GM12801 (cell line): ENCODE data around the gene OR12D1.

Experiments
- CTCF ChIP-seq: IDR thresholded peaks from one replicate; pipeline ENCODE4 v1.5.1; 2011; ENCODE audit warnings: control low read depth; ENCODE audit not compliant: insufficient read length; ENCODE audit errors: extremely low read depth

Gene OR12D1

DNA sequence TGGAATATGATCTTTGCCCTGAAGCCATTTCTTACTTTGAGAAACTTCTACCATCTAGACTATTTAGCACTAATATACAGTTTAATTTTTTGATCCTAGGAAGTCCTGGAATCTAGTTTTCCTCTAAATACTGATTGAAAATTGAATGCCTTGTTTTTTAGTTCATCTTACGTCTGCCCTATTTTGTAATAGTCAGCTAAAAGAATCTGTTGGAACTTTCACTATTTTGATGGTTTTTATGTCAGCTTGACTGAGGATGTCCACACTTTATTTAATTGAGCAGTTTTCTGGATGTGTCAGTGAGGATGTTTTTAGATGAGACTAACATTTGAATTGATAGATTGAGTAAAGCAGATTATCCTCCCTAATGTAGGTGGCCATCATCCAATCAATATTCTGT lies 10.9 kb upstream of the OR12D1 start:
- no peak for TF ChIP-seq CTCF

- TF ChIP-seq CTCF: no peak
These were observed 4.8 kb downstream of the OR12D1 start for GRCh38 chr6:29419516-29419915.

DNA sequence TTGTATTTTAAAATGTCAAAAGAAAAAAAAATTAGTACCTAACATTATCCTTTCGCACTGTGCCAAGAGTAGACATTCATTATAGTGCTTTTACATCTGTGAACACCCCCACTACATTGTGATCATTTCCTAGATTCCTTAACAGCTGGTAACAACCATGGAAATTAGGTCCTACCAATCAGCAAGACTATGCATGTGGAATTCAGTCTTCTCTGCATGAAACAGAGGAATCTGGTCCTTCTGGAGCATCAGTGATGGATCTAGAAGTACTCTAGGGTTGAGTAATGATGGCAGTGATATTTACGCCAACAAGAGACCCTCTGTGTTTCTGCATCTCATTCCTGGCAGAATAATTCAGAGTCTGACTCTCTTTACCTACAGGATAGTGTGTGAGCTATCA lies 9.4 kb downstream of the OR12D1 start:
- no peak for TF ChIP-seq CTCF

- no peak for TF ChIP-seq CTCF
These were observed 9.8 kb downstream of the OR12D1 start for GRCh38 chr6:29424575-29424974.

DNA sequence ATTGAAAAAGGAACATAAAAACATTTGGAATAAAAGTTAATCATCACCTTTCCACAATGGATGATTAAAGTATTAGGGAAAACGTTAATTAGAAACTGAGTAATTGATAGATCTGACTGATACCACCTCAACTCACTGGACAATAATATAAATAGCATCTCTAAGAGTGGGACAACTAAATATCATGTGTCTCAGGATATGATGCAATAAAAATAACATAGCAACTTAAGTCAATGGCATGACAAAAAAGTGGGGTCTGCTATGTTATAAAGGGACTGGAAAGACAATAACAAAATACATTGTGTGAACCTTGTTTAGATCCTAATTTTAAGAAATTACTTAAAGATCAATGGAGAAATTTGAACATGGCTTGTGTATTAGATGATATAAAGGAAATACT lies 10.3 kb downstream of the OR12D1 start:
- TF ChIP-seq CTCF: no peak

DNA sequence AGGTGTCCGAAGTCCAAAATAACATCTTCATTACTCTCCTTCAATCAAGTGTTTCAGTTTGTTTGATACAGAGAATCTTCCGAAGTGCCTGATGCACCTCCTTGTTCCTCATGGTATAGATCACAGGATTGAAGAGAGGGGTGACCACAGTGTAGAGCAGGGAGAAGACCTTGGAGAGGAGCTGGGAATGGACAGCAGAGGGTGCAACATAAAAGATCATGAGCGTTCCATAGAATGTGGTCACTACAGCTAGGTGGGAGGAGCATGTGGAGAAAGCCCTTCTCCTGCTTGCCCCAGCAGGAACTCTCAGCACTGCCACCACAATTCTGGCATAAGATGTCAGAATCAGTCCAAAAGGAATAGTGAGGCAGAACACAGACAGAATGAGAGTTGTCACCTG lies 11.9 kb downstream of the OR12D1 start:
- TF ChIP-seq CTCF: no peak

GRCh38 chr6:29439006-29439405 lies 24.3 kb downstream of the OR12D1 start, which contains the start of gene OR10C1:
Gene OR10C1, plus strand, starts transcription at chr6:29439306. Its CDS starts 710 bp downstream, at chr6:29440016.
- TF ChIP-seq CTCF: no peak

- no peak for TF ChIP-seq CTCF
These were observed 28.0 kb downstream of the OR12D1 start for GRCh38 chr6:29442719-29443118.
